HCT116 (cell line): Measurements from ENCODE around the gene WASF1. TPM values are rescaled to one million over a fixed set of nuclear protein-coding genes. Genes with fewer than 3 reads are reported as not detected.
"Not testable (repeated sequence)": the region's sequence is repeated elsewhere in the genome, so short reads cannot be mapped to it uniquely, and the experiment has no call there.

Experiments used
- ATAC-seq: fragments of 200-7000 bp; cut with Tn5 transposase; 2 replicates; pipeline ENCODE4 v1.9.1; 2020; ENCODE audit warnings: mild to moderate bottlenecking, moderate library complexity
- BruUV-seq: library from RNA; stranded (reverse); fragments of 400-500 nt; replicated peaks from 2 replicates; lab custom pipeline; 2021; lab: Mats Ljungman, UMichigan
- CTCF ChIA-PET: fragments of 300-600 bp; sonication (Branson Sonifier 250); formaldehyde crosslinking; loops from one replicate; lab custom pipeline; 2021; ENCODE audit warnings: antibody characterized with exemption; lab: Charles Lee
- POLR2A ChIA-PET: fragments of 300-600, 350-600 bp; sonication (Branson Sonifier 250); formaldehyde crosslinking; loops from one replicate; lab custom pipeline; 2021; ENCODE audit warnings: antibody characterized with exemption; lab: Charles Lee
- RAD21 ChIA-PET, 2 experiments: fragments of 300-600 bp; sonication (Branson Sonifier 250); formaldehyde crosslinking; loops; one replicate each; lab custom pipeline; 2023; ENCODE audit warnings: low total read pairs in 2 of 2; ENCODE audit not compliant: uncharacterized antibody in 2 of 2, unreplicated experiment in 2 of 2, low non-redundant PET in 1 of 2; lab: Charles Lee
- DNase-seq: peaks from one replicate; pipeline ENCODE4 v3.0.0-alpha.2; 2010; ENCODE audit warnings: low read depth, low spot score
- H2AFZ ChIP-seq: fragments of 200-600 bp; shearing (Covaris generic), sonication (generic); 2 replicates; pipeline ENCODE4 v1.6.1; 2017; ENCODE audit warnings: low read depth, mixed run types, mixed read lengths, antibody characterized with exemption, low read length; ENCODE audit not compliant: poor library complexity, severe bottlenecking
- H3K27ac ChIP-seq: 2 replicates; pipeline ENCODE4 v1.5.1; 2012; ENCODE audit warnings: low read depth, low read length
- H3K27me3 ChIP-seq: fragments of 200-600 bp; sonication (generic); 2 replicates; pipeline ENCODE4 v1.6.1; 2016; ENCODE audit warnings: mixed run types, low read length, mixed read lengths; ENCODE audit not compliant: insufficient read depth
- H3K36me3 ChIP-seq, 2 experiments: fragments of 200-500 bp in 1 of 2; fragments of 200-600 bp in 1 of 2; sonication (Bioruptor generic) in 1 of 2; sonication (generic) in 1 of 2; 2 replicates each; pipeline versions ENCODE4 v1.5.1 to v1.6.1; 2014 to 2016; ENCODE audit warnings: low read length in 2 of 2, inconsistent platforms in 1 of 2, mixed read lengths in 1 of 2, mixed run types in 1 of 2; ENCODE audit not compliant: insufficient read depth in 2 of 2, control insufficient read depth in 1 of 2
- H3K4me1 ChIP-seq, 2 experiments: fragments of 200-600 bp in 1 of 2; sonication (generic) in 1 of 2; 2 replicates each; pipeline versions ENCODE4 v1.5.1 to v1.6.1; 2012 to 2017; ENCODE audit warnings: low read length in 2 of 2, inconsistent platforms in 1 of 2, mild to moderate bottlenecking in 1 of 2, mixed read lengths in 1 of 2, mixed run types in 1 of 2, moderate library complexity in 1 of 2; ENCODE audit not compliant: insufficient read depth in 2 of 2, control insufficient read depth in 1 of 2
- H3K4me2 ChIP-seq: fragments of 200-600 bp; sonication (generic); 2 replicates; pipeline ENCODE4 v1.6.1; 2017; ENCODE audit warnings: mixed run types, low read length, mixed read lengths
- H3K4me3 ChIP-seq, 2 experiments: fragments of 200-600 bp in 1 of 2; sonication (generic) in 1 of 2; replicated peaks in 1 of 2; 2 replicates each; pipeline ENCODE4 v1.5.1; 2011 to 2016; ENCODE audit warnings: low read length in 2 of 2, control low read depth in 1 of 2, low read depth in 1 of 2, mild to moderate bottlenecking in 1 of 2, mixed read lengths in 1 of 2, mixed run types in 1 of 2
- H3K79me2 ChIP-seq: fragments of 200-600 bp; sonication (generic); 2 replicates; pipeline ENCODE4 v1.6.1; 2017; ENCODE audit warnings: mild to moderate bottlenecking, mixed run types, low read length, moderate library complexity, mixed read lengths; ENCODE audit not compliant: insufficient read depth
- H3K9ac ChIP-seq: fragments of 200-600 bp; sonication (generic); 2 replicates; pipeline ENCODE4 v1.6.1; 2016; ENCODE audit warnings: low read length, mixed read lengths
- H3K9me2 ChIP-seq: fragments of 200-600 bp; sonication (generic), shearing (Covaris generic); 2 replicates; pipeline ENCODE4 v1.6.1; 2017; ENCODE audit warnings: mixed run types, mild to moderate bottlenecking, moderate library complexity; ENCODE audit not compliant: insufficient read depth
- H3K9me3 ChIP-seq, 2 experiments: fragments of 200-500 bp in 1 of 2; fragments of 200-600 bp in 1 of 2; sonication (Bioruptor generic) in 1 of 2; sonication (generic) in 1 of 2; 2 replicates each; pipeline ENCODE4 v1.6.1; 2014 to 2017; ENCODE audit warnings: low read length in 2 of 2, mixed read lengths in 2 of 2, inconsistent platforms in 1 of 2, low read depth in 1 of 2, mild to moderate bottlenecking in 1 of 2, mixed run types in 1 of 2, moderate library complexity in 1 of 2; ENCODE audit not compliant: control insufficient read depth in 1 of 2, insufficient read depth in 1 of 2
- H4K20me1 ChIP-seq: fragments of 200-600 bp; sonication (generic), shearing (Covaris generic); 2 replicates; pipeline ENCODE4 v1.6.1; 2017; ENCODE audit warnings: mixed run types, mild to moderate bottlenecking, moderate library complexity; ENCODE audit not compliant: insufficient read depth
- EZH2phosphoT487 ChIP-seq: fragments of 200-600 bp; IDR thresholded peaks from 2 replicates; pipeline ENCODE4 v1.6.1; 2018; ENCODE audit warnings: antibody characterized with exemption, borderline replicate concordance
- SP1 ChIP-seq: IDR thresholded peaks from 2 replicates; pipeline ENCODE4 v1.6.1; 2012; ENCODE audit warnings: low read depth
- ZNF274 ChIP-seq: fragments of 200-500 bp; sonication (Bioruptor generic); IDR thresholded peaks from 2 replicates; pipeline ENCODE4 v1.6.1; 2014; ENCODE audit warnings: mild to moderate bottlenecking, low read depth, low read length, inconsistent platforms
- intact Hi-C: fragments of 100-400 bp; cut with micrococcal nuclease; formaldehyde crosslinking; loops from 2 replicates; pipeline ENCODE4 v1.10.0; 2022
- total RNA-seq: library from RNA; stranded (reverse); gene quantifications from one replicate; pipeline ENCODE4 v1.2.1, GENCODE V29; 2021; ENCODE audit not compliant: unreplicated experiment
- TF ChIP-seq, protein P1 (sequence below): IDR thresholded peaks from 2 replicates; pipeline ENCODE4 v1.6.1; 2012

WASF1 gene
- total RNA-seq, 1 experiment from 2014 or later = 25.9 TPM

DNA sequence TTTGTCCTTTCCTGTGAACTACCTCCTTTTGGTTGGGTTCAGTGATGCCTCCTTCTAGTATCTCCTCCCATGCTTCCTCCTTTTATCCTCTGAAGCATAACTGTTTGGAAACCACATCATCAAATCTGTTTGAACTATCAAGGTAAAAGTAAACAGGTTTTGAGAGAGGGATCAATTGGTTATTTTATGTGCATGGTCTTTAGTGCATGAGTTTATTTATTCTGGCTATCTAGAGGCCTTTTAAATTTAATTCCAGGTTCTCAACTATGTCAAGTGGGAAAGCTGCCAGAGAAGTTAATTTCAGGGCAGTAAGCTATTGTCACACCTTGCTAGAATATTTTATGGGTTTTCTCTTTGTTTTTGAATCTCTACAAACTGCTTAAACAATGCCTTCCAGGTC lies 54.1 kb downstream of the WASF1 start:
- Histone ChIP-seq H3K36me3 (no peaks in the 10 kb centered on the region), H3K27ac (no peak overlapping the region), H2AFZ (no peak overlapping the region), H3K9me2 (no peaks in the 10 kb centered on the region), H3K9me3 (no peaks in the 10 kb centered on the region), H4K20me1 (no peaks in the 10 kb centered on the region), H3K9ac (no peak overlapping the region), H3K4me1 (no peaks in the 10 kb centered on the region), H3K79me2 (no peaks in the 10 kb centered on the region), H3K4me3 (no peak overlapping the region), H3K27me3 (no peaks in the 10 kb centered on the region), H3K4me2 (no peak overlapping the region)
- ATAC-seq = no peak
- RAD21 ChIA-PET = no interaction called here
- intact Hi-C loops = no loop called here
- CTCF ChIA-PET = no interaction called here
- BruUV-seq = no TSS peak
- no peak for DNase-seq
- TF ChIP-seq SP1 (no peak), ZNF274 (no peak), EZH2phosphoT487 (no peak)
- TF ChIP-seq, protein P1, sequence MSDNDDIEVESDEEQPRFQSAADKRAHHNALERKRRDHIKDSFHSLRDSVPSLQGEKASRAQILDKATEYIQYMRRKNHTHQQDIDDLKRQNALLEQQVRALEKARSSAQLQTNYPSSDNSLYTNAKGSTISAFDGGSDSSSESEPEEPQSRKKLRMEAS = no peak
- POLR2A ChIA-PET = no interaction called here

DNA sequence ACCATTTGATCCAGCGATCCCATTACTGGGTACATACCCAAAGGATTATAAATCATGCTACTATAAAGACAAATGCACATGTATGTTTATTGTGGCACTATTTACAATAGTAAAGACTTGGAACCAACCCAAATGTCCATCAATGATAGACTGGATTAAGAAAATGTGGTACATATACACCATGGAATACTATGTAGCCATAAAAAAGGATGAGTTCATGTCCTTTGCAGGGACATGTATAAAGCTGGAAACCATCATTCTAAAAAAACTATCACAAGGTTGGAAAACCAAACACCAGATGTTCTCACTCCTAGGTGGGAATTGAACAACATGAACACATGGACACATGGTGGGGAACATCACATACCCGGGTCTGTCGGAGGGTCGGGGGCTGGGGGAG lies 57.8 kb downstream of the WASF1 start:
- RAD21 ChIA-PET, H3K79me2 ChIP-seq, H3K27ac ChIP-seq, H3K4me3 ChIP-seq, H3K9me3 ChIP-seq, CTCF ChIA-PET, H3K36me3 ChIP-seq, H3K9me2 ChIP-seq, H4K20me1 ChIP-seq, BruUV-seq, ATAC-seq, POLR2A ChIA-PET, H2AFZ ChIP-seq, H3K4me1 ChIP-seq, H3K9ac ChIP-seq, DNase-seq, intact Hi-C loops, H3K4me2 ChIP-seq, H3K27me3 ChIP-seq: not testable (repeated sequence)
